ENCODE measurements around the gene MTR.

Gene MTR

GRCh38 chr1:236795035-236795756 lies at the start of gene MTR:
MTR (plus strand) TSS chr1:236795292; CDS start chr1:236795704, 412 bp downstream.
- DNase-seq (ENCODE audit: low read depth in 2 of 2) = peak; percentile 90 to 94

DNA sequence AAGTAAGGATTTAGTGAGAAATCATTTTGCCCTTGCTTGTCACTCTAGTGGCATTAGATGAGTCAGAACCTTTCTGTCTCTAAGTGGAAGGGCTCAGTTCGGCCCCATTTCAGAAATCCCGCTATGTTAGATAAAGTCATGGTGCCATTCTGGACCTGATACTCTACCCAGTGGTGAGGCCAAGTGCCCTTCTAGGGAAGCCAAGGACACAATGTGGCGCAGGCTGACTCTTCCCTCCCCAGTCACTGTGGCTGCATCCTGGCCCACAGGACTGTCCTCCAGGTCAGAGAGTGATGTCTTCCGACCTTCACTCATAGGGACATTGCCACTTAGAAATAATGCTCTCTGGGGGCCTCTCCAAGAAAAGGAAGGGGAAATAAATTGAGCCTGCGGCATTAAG lies 48.3 kb upstream of the MTR start:
- DNase-seq (ENCODE audit: low read depth in 2 of 2) = no peak

DNA sequence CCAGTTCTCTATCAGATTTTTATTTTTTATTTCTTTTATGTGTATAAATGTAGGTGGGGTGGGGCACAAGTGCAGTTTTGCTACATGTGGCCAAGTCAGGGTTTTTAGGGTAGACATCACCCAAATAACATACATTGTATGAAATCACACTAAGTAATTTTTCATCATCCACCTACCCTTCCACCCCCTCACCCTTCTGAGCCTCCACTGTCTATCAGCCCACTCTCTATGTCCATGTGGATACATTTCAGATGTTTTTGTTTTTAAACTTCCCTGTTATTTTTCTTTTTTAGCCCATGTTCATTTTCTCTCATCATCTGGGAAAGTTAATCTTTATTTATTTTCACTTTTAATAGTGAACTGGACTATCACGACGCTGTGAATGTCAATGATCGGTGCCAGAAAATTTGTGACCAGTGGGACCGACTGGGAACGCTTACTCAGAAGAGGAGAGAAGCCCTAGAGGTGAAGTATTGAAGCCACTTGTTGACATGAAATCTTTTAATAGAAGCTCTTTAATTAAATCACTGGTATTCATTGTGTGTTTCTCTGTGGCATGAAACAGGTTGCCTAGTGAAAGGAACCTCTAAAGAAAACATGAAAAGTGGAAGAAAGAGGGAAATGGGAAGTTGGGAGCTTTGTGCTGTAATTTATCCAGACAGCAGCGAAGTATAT lies 47.6 kb upstream of the MTR start:
- DNase-seq (ENCODE audit: low read depth in 2 of 2) = no peak

DNA sequence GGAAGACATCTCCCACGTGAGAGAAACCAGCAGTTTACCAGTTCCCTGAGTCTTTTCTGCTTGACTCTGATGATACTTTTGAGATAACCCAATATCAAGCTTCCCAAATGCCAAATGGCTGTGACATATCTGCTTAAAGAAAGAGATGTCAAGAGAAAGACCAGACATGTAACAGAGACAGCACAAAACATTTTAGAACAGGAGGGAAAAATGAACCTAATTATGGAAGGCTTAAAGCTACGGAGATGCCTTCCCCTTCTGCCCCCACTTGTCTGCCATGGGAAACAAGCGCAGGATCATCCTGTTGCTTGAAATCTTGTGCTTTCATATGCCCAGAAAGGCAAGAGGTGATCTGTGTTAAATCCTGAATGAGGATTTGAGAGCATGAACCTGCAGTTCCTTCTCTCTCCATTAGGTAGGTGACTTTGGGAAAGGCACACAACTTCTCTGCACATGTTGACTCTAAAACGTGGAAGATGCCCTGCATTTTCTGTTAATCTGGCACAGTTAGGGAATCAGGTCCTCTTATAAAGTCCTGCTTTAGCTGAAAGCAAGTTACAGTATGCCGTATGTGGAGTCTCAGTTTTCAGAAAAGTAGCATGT lies 46.7 kb upstream of the MTR start:
- DNase-seq (ENCODE audit: low read depth in 2 of 2) = no peak

GRCh38 chr1:236750928-236751327 lies 44.2 kb upstream of the MTR start:
- no peak for DNase-seq (ENCODE audit: low read depth in 2 of 2)

DNA sequence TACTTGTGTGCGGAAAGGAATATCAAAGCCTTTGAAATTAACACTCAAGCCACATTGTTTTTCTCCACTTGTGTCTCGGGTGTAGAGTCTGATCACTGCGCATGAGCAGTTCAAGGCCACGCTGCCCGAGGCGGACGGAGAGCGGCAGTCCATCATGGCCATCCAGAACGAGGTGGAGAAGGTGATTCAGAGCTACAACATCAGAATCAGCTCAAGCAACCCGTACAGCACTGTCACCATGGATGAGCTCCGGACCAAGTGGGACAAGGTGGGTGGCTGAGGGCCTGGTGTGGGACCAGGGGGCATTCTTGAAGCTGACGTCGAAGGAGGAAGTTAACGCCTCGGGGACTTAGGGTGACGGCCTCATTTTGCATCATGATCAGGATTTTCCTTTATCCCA lies 43.7 kb upstream of the MTR start:
- DNase-seq (ENCODE audit: low read depth in 2 of 2) = no peak

- no peak for DNase-seq (ENCODE audit: low read depth in 2 of 2)
These were observed 43.2 kb upstream of the MTR start for GRCh38 chr1:236751935-236752334.

- no peak for DNase-seq (ENCODE audit: low read depth in 2 of 2)
These were observed 41.6 kb upstream of the MTR start for GRCh38 chr1:236753516-236753915.

- DNase-seq (ENCODE audit: low read depth in 2 of 2) = no peak
These were observed 41.1 kb upstream of the MTR start for GRCh38 chr1:236753964-236754363.

- DNase-seq (ENCODE audit: low read depth in 2 of 2) = no peak
These were observed 40.4 kb upstream of the MTR start for GRCh38 chr1:236754525-236755210.

DNA sequence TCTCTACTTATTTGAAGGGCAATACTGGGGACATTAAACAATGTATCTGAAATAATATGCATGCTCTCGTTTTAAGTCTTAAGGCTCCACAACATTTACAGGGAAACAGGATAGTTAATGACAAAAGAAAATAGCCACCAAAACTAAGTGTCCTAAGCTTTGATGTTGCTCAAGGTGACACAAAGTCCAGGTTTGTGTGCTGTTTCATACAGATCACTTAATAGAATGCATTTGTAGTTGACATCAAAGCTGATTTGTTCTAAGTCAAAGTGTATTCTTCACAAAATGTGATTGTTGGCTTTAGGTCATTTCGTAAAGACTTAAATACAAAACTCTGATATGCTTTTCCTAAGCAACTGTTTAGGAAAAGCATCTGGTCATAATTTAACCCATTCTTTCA lies 37.5 kb upstream of the MTR start:
- no peak for DNase-seq (ENCODE audit: low read depth in 2 of 2)

- no peak for DNase-seq (ENCODE audit: low read depth in 2 of 2)
These were observed 35.7 kb upstream of the MTR start for GRCh38 chr1:236759252-236759859.

- no peak for DNase-seq (ENCODE audit: low read depth in 2 of 2)
These were observed 34.6 kb upstream of the MTR start for GRCh38 chr1:236760480-236760879.

DNA sequence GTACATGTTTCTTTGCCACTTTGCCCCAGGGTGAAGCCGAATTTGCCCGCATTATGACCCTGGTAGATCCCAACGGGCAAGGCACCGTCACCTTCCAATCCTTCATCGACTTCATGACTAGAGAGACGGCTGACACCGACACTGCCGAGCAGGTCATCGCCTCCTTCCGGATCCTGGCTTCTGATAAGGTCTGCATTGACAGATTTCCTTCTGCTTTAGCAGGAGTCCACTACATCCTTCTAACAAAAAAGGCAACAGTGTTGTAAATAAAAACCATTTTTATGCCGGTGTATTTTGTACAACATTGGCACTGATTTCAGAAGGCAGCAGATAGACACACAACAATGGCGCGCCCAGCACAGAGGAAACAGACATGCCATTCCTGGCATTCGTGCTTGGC lies 34.1 kb upstream of the MTR start:
- DNase-seq (ENCODE audit: low read depth in 2 of 2) = no peak

- DNase-seq (ENCODE audit: low read depth in 2 of 2) = no peak
These were observed 33.5 kb upstream of the MTR start for GRCh38 chr1:236761397-236762132.

DNA sequence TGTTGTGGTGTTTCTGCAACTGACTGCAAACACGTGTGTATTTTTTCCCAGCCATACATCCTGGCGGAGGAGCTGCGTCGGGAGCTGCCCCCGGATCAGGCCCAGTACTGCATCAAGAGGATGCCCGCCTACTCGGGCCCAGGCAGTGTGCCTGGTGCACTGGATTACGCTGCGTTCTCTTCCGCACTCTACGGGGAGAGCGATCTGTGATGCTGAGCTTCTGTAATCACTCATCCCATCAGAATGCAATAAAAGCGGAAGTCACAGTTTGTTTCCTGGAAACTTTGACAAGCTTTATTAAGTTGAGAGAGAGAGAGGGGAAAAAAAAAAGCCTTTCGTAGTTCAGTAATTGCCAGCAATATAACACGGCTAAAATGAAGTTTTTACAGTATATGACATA lies 32.7 kb upstream of the MTR start:
- DNase-seq (ENCODE audit: low read depth in 2 of 2) = no peak

DNA sequence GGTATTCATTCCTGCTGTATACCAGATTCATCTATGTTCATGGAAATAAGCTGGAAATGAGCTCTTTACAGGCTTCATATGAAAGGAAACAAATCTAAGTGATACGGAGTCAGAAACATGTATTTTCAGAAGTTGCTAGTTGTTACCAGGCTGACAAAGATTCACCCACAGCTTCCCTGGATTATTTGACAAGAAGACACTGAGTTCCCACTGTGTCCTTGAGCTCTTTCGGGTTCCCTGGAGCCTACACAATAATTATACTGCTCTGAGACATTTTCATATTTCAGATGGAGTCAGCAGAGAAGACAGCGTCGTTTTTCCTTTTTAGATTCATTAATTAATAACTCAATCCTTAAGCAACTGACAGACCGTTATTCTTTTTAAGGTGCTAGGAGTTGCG lies 29.3 kb upstream of the MTR start:
- DNase-seq (ENCODE audit: low read depth in 2 of 2) = no peak

GRCh38 chr1:236766506-236766905 lies 28.6 kb upstream of the MTR start:
- no peak for DNase-seq (ENCODE audit: low read depth in 2 of 2)

GRCh38 chr1:236767276-236767675 lies 27.8 kb upstream of the MTR start:
- DNase-seq (ENCODE audit: low read depth in 2 of 2) = no peak

GRCh38 chr1:236768601-236769000 lies 26.5 kb upstream of the MTR start:
- no peak for DNase-seq (ENCODE audit: low read depth in 2 of 2)

DNA sequence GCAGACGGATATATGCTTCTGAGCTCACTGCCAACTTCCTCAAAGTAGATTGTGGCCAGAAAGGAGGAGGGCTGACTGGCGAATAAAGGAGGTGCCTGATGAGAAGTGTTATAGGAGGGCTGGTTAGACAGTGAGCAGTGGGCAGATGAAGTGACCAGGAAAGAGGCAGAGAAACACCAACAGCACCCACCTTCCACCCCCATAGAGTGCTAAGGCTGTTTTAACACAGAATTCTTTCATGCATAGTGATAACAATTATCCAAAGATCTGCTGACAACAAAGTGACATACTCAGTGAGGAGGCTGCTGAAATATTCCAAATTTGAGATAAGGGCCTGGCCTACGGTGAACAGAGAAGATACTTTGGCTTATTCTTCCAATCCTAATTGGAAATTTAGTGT lies 21.2 kb upstream of the MTR start:
- DNase-seq (ENCODE audit: low read depth in 2 of 2) = no peak

- DNase-seq (ENCODE audit: low read depth in 2 of 2) = no peak
These were observed 20.2 kb upstream of the MTR start for GRCh38 chr1:236774926-236775325.

Measured in stimulated activated CD8-positive, alpha-beta memory T cell treated with anti-CD3 and anti-CD28 coated beads, Interleukin-2, amount 100 ng/mL, for 48 hours (primary cell).